ENCODE results near the gene ASIC2. TPM values are rescaled to one million over a fixed set of nuclear protein-coding genes. Genes with fewer than 3 reads are reported as not detected.

ASIC2 gene
- total RNA-seq, 1 experiment from 2014 or later: not detected

DNA sequence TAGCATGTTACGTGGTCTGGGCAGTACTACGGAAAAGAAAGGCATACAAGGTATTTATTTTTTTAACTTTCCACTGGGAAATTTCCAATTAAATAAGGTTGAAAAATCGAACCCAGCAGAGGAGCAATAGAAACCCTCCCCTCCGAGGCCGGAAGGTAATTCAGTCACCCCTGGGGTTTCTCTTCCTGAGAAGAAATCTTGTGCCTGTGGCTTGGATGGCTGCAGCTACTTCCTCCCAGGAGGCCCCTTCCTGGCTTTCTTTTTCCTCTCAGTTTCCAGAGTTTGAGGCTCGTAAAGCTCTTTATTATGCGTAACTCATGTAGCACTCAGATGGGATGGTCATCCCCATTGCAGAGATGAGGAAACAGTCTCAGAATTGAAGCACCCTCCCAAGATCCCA, 140.3 kb downstream of the ASIC2 start:
- H3K9me3 ChIP-seq (ENCODE audit: control insufficient read depth in 1 of 2, insufficient read depth in 1 of 2, low read depth in 1 of 2, low read length in 2 of 2): no peaks in the 10 kb centered on the region
- no peak for TF ChIP-seq RAD21 (IDR thresholded peaks at IDR 0.05; ENCODE audit: low read depth)
- TF ChIP-seq SRF (IDR thresholded peaks at IDR 0.05; ENCODE audit: low read depth): no peak
- TF ChIP-seq CBX3 (IDR thresholded peaks at IDR 0.05; ENCODE audit: low read depth): no peak
- TF ChIP-seq EGR1 (IDR thresholded peaks at IDR 0.05; ENCODE audit: low read depth): no peak
- TF ChIP-seq, protein P1, sequence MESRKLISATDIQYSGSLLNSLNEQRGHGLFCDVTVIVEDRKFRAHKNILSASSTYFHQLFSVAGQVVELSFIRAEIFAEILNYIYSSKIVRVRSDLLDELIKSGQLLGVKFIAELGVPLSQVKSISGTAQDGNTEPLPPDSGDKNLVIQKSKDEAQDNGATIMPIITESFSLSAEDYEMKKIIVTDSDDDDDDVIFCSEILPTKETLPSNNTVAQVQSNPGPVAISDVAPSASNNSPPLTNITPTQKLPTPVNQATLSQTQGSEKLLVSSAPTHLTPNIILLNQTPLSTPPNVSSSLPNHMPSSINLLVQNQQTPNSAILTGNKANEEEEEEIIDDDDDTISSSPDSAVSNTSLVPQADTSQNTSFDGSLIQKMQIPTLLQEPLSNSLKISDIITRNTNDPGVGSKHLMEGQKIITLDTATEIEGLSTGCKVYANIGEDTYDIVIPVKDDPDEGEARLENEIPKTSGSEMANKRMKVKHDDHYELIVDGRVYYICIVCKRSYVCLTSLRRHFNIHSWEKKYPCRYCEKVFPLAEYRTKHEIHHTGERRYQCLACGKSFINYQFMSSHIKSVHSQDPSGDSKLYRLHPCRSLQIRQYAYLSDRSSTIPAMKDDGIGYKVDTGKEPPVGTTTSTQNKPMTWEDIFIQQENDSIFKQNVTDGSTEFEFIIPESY (IDR thresholded peaks at IDR 0.05; ENCODE audit: extremely low read depth, insufficient replicate concordance, low read length): no peak
- TF ChIP-seq YY1 (IDR thresholded peaks at IDR 0.05; ENCODE audit: extremely low read depth, insufficient replicate concordance, low read depth, low read length): no peak
- TF ChIP-seq ATF3 (IDR thresholded peaks at IDR 0.05): no peak
- no peak for TF ChIP-seq ZFX (IDR thresholded peaks at IDR 0.05)
- no peak for TF ChIP-seq POLR2A (IDR thresholded peaks at IDR 0.05; ENCODE audit: borderline replicate concordance, extremely low read depth, insufficient read depth, insufficient read length)
- TF ChIP-seq EZH2phosphoT487 (IDR thresholded peaks at IDR 0.05; ENCODE audit: borderline replicate concordance): no peak
- no peak for TF ChIP-seq SP1 (IDR thresholded peaks at IDR 0.05; ENCODE audit: low read depth)
- TF ChIP-seq EZH2 (IDR thresholded peaks at IDR 0.05): no peak
- TF ChIP-seq REST (IDR thresholded peaks at IDR 0.05; ENCODE audit: low read depth): no peak
- TF ChIP-seq CTCF (IDR thresholded peaks at IDR 0.05 in 2 of 3, conservative IDR thresholded peaks at IDR 0.05 in 1 of 3; ENCODE audit: borderline replicate concordance in 1 of 3, insufficient read depth in 1 of 3, low read depth in 2 of 3, low read length in 2 of 3): no peak
- no peak for TF ChIP-seq ELF1 (IDR thresholded peaks at IDR 0.05; ENCODE audit: borderline replicate concordance, low read depth)
- no peak for TF ChIP-seq SIN3A (IDR thresholded peaks at IDR 0.05; ENCODE audit: low read depth)
- no peak for TF ChIP-seq MAX (IDR thresholded peaks at IDR 0.05)
- no peak for TF ChIP-seq CEBPB (IDR thresholded peaks at IDR 0.05; ENCODE audit: low read depth)
- TF ChIP-seq ZNF274 (IDR thresholded peaks at IDR 0.05; ENCODE audit: low read depth, low read length): no peak
- POLR2A ChIA-PET: no interaction called here
- no peak for DNase-seq (ENCODE audit: low read depth, low spot score)
- H3K9me2 ChIP-seq (ENCODE audit: insufficient read depth): no peaks in the 10 kb centered on the region
- H3K4me1 ChIP-seq (ENCODE audit: control insufficient read depth in 1 of 2, insufficient read depth in 2 of 2, low read length in 2 of 2): no peaks in the 10 kb centered on the region
- CTCF ChIA-PET: no interaction called here
- no peaks in the 10 kb centered on the region for H3K36me3 ChIP-seq (ENCODE audit: control insufficient read depth in 1 of 2, insufficient read depth in 2 of 2, low read length in 2 of 2)
- no TSS peak for BruUV-seq (replicated peaks)
- H3K4me2 ChIP-seq (ENCODE audit: low read length): no peak overlapping the region
- no peak overlapping the region for H3K9ac ChIP-seq (ENCODE audit: low read length)
- RAD21 ChIA-PET (ENCODE audit: low non-redundant PET in 1 of 2, low total read pairs in 2 of 2, uncharacterized antibody in 2 of 2, unreplicated experiment in 2 of 2): no interaction called here
- intact Hi-C loops (cut with micrococcal nuclease): no loop called here
- no peak for ATAC-seq
- peaks cover 10% of the 10 kb centered on the region for H3K27me3 ChIP-seq (ENCODE audit: insufficient read depth, low read length)
- no peak overlapping the region for H3K27ac ChIP-seq (ENCODE audit: low read depth, low read length)
- no peaks in the 10 kb centered on the region for H3K79me2 ChIP-seq (ENCODE audit: insufficient read depth, low read length)
- H4K20me1 ChIP-seq (ENCODE audit: insufficient read depth): no peaks in the 10 kb centered on the region
- no peak overlapping the region for H3K4me3 ChIP-seq (replicated peaks in 1 of 2; ENCODE audit: low read depth in 1 of 2, low read length in 2 of 2)
- H2AFZ ChIP-seq (ENCODE audit: low read depth, low read length, poor library complexity, severe bottlenecking): no peak overlapping the region
